HG02763 (cell line): ENCODE measurements around the gene MEG3.

Source experiments
- ATAC-seq: cut with Tn5 transposase; IDR thresholded peaks from one replicate; pipeline ENCODE4 v1.9.1; 2021; ENCODE audit warnings: mild to moderate bottlenecking, moderate library complexity; ENCODE audit not compliant: unreplicated experiment

Gene MEG3

GRCh38 chr14:100893228-100893601, 67.3 kb downstream of the MEG3 start:
- no peak for ATAC-seq

GRCh38 chr14:100893760-100894159, 67.8 kb downstream of the MEG3 start:
- ATAC-seq, result no peak

GRCh38 chr14:100894416-100894815, 68.5 kb downstream of the MEG3 start:
- ATAC-seq, result no peak

GRCh38 chr14:100895411-100895810, 69.5 kb downstream of the MEG3 start:
- ATAC-seq, result no peak

- ATAC-seq, result no peak
Measured at GRCh38 chr14:100896369-100897060, 70.6 kb downstream of the MEG3 start.

GRCh38 chr14:100898465-100898864, 72.5 kb downstream of the MEG3 start:
- ATAC-seq, result no peak

- no peak for ATAC-seq
Measured at GRCh38 chr14:100898935-100899883, 73.3 kb downstream of the MEG3 start.

GRCh38 chr14:100899884-100900771, 74.2 kb downstream of the MEG3 start:
- ATAC-seq, result no peak

- no peak for ATAC-seq
Measured at GRCh38 chr14:100900837-100901390, 75.0 kb downstream of the MEG3 start.

- no peak for ATAC-seq
Measured at GRCh38 chr14:100901391-100902183, 75.7 kb downstream of the MEG3 start.

GRCh38 chr14:100902295-100903133, 76.6 kb downstream of the MEG3 start:
- ATAC-seq, result no peak

- ATAC-seq, result no peak
Measured at GRCh38 chr14:100903134-100903468, 77.2 kb downstream of the MEG3 start.

- no peak for ATAC-seq
Measured at GRCh38 chr14:100903672-100904185, 77.8 kb downstream of the MEG3 start, which contains the start of gene RTL1. RTL1 (minus strand) TSS chr14:100903722; CDS start chr14:100884788, 18,934 bp downstream.

- ATAC-seq, result no peak
Measured at GRCh38 chr14:100904307-100905087, 78.6 kb downstream of the MEG3 start.

GRCh38 chr14:100905166-100905565, 79.2 kb downstream of the MEG3 start:
- no peak for ATAC-seq

GRCh38 chr14:100906420-100906819, 80.5 kb downstream of the MEG3 start:
- no peak for ATAC-seq

- ATAC-seq, result no peak
Measured at GRCh38 chr14:100907240-100907639, 81.3 kb downstream of the MEG3 start.

- ATAC-seq, result no peak
Measured at GRCh38 chr14:100909439-100909838, 83.5 kb downstream of the MEG3 start.
